GM12878 (cell line): ENCODE data around the gene RSPO3. TPM values are rescaled to one million over a fixed set of nuclear protein-coding genes. Genes with fewer than 3 reads are reported as not detected.

ENCODE experiments used
- ATAC-seq: fragments of 200-7000 bp; cut with Tn5 transposase; 3 replicates; pipeline ENCODE4 v1.9.1; 2020; ENCODE audit warnings: mild to moderate bottlenecking, moderate library complexity
- BruUV-seq: library from RNA; stranded (reverse); fragments of 400-500 nt; replicated peaks from 2 replicates; lab custom pipeline; 2021; lab: Mats Ljungman, UMichigan
- CTCF ChIA-PET: fragments of 300-600 bp; sonication (Branson Sonifier 250); formaldehyde crosslinking; extraction: SDS; loops from one replicate; lab custom pipeline; 2021; ENCODE audit warnings: inconsistent platforms; lab: Yijun Ruan, JAX
- POLR2A ChIA-PET: fragments of 350-600 bp; formaldehyde crosslinking; extraction: SDS; loops from one replicate; lab custom pipeline; 2021; ENCODE audit warnings: inconsistent platforms; lab: Charles Lee
- RAD21 ChIA-PET: fragments of 300-600 bp; sonication (Branson Sonifier 250); formaldehyde crosslinking; loops from one replicate; lab custom pipeline; 2023; ENCODE audit warnings: antibody characterized with exemption; ENCODE audit not compliant: unreplicated experiment; lab: Charles Lee
- SMC1A ChIA-PET: fragments of 300-600 bp; sonication (Branson Sonifier 250); formaldehyde crosslinking; loops from one replicate; lab custom pipeline; 2023; ENCODE audit not compliant: unreplicated experiment, uncharacterized antibody; lab: Charles Lee
- DNase-seq: peaks from one replicate; pipeline ENCODE4 v3.0.0-alpha.2; 2011; ENCODE audit warnings: low read depth, low spot score
- FAIRE-seq: peaks from 3 replicates; lab custom pipeline; 2011; peaks lifted over from hg19 to GRCh38; lab: Jason Lieb, UNC
- H2AFZ ChIP-seq: 2 replicates; pipeline ENCODE4 v1.6.0; 2011; ENCODE audit warnings: low read depth, low read length, control low read depth; ENCODE audit not compliant: control insufficient read depth
- H3K27ac ChIP-seq: 2 replicates; pipeline ENCODE4 v1.5.1; 2011; ENCODE audit warnings: control low read depth; ENCODE audit not compliant: control insufficient read depth, insufficient read depth
- H3K27me3 ChIP-seq, 2 experiments: replicated peaks in 1 of 2; 2 replicates each; pipeline versions ENCODE4 v1.6.0 to v1.6.1; 2011; ENCODE audit warnings: low read length in 1 of 2; ENCODE audit not compliant: control insufficient read depth in 2 of 2, insufficient read depth in 2 of 2
- H3K36me3 ChIP-seq, 2 experiments: 2 replicates each; pipeline ENCODE4 v1.5.1; 2011; ENCODE audit warnings: low read length in 1 of 2; ENCODE audit not compliant: control insufficient read depth in 2 of 2, insufficient read depth in 2 of 2
- H3K4me1 ChIP-seq: 2 replicates; pipeline ENCODE4 v1.6.1; 2011; ENCODE audit warnings: mild to moderate bottlenecking, low read length, moderate library complexity, mixed read lengths; ENCODE audit not compliant: control insufficient read depth, insufficient read depth
- H3K4me2 ChIP-seq: 2 replicates; pipeline ENCODE4 v1.6.0; 2011; ENCODE audit warnings: control low read depth; ENCODE audit not compliant: control insufficient read depth, insufficient read depth
- H3K4me3 ChIP-seq: fragments of 200-600 bp; sonication (generic); 2 replicates; pipeline ENCODE4 v1.5.1; 2016
- H3K79me2 ChIP-seq: 2 replicates; pipeline ENCODE4 v1.6.0; 2011; ENCODE audit warnings: low read length; ENCODE audit not compliant: control insufficient read depth, insufficient read depth
- H3K9ac ChIP-seq: 2 replicates; pipeline ENCODE4 v1.8.0; 2011; ENCODE audit warnings: low read length, control low read depth, mixed read lengths; ENCODE audit not compliant: control insufficient read depth, insufficient read depth
- H3K9me3 ChIP-seq: replicated peaks from 3 replicates; pipeline ENCODE4 v1.5.1; 2011; ENCODE audit warnings: mild to moderate bottlenecking, low read length; ENCODE audit not compliant: control insufficient read depth, insufficient read depth
- H4K20me1 ChIP-seq: 2 replicates; pipeline ENCODE4 v1.6.0; 2011; ENCODE audit not compliant: control insufficient read depth, insufficient read depth
- PML ChIP-seq: IDR thresholded peaks from 2 replicates; pipeline ENCODE4 v1.6.1; 2012; ENCODE audit warnings: low read length, inconsistent platforms
- RCOR1 ChIP-seq: conservative IDR thresholded peaks from 2 replicates; pipeline ENCODE4 v1.6.1; 2012; ENCODE audit warnings: low read depth, low read length, improper control_type of control experiment
- RELA ChIP-seq: fragments of 450-650 bp; IDR thresholded peaks from 2 replicates; pipeline ENCODE4 v1.8.0; 2014; ENCODE audit warnings: borderline replicate concordance; ENCODE audit not compliant: partially characterized antibody
- SMAD5 ChIP-seq: IDR thresholded peaks from 2 replicates; pipeline ENCODE4 v1.6.1; 2016; ENCODE audit warnings: antibody characterized with exemption, low read depth
- SRF ChIP-seq, 2 experiments: IDR thresholded peaks; 2 replicates each; pipeline ENCODE4 v1.6.1; 2011; ENCODE audit warnings: low read depth in 2 of 2, low read length in 2 of 2, mild to moderate bottlenecking in 1 of 2, moderate library complexity in 1 of 2
- TCF3 ChIP-seq: IDR thresholded peaks from 2 replicates; pipeline ENCODE4 v1.6.1; 2012; ENCODE audit warnings: low read depth, mild to moderate bottlenecking, low read length, borderline replicate concordance; ENCODE audit not compliant: insufficient read depth
- ZNF592 ChIP-seq: fragments of 450-650 bp; IDR thresholded peaks from 2 replicates; pipeline ENCODE4 v1.6.1; 2017; ENCODE audit warnings: mild to moderate bottlenecking, moderate library complexity
- WGBS: methylation state at CpG from one replicate; pipeline ENCODE4 v1.1.6; 2016; ENCODE audit warnings: low lambda C conversion rate; ENCODE audit not compliant: insufficient replicate concordance, insufficient coverage; ENCODE audit errors: missing lambda C conversion rate; 5-methylcytosine and 5-hydroxymethylcytosine counted together
- in situ Hi-C: fragments of 300-500 bp; cut with MboI; formaldehyde crosslinking; loops from 9 replicates; pipeline ENCODE4 v1.14.3; 2018; ENCODE audit warnings: mixed read lengths
- intact Hi-C: fragments of 100-400 bp; cut with micrococcal nuclease; formaldehyde crosslinking; loops from one replicate; pipeline ENCODE4 v1.14.2; 2022; ENCODE audit not compliant: unreplicated experiment
- polyA plus RNA-seq, 11 experiments: library from polyadenylated mRNA; depleted of rRNA in 4 of 11; unstranded in 6 of 11; stranded (reverse) in 5 of 11; fragments of >200 nt; fragmentation: Nextera tagmentation in 4 of 11; fragmentation: Illumina TruSeq in 1 of 11; extraction: Ambion mirVana in 4 of 11; extraction: Trizol in 1 of 11; gene quantifications; 1 replicate in 1 of 11; 2 replicates in 10 of 11; pipeline versions ENCODE4 v1.2.1 to v1.2.3, GENCODE V29; 2011 to 2016; ENCODE audit warnings: inconsistent platforms in 2 of 11, missing spikeins in 2 of 11, low read depth in 1 of 11
- total RNA-seq, 4 experiments: library from RNA; depleted of rRNA in 3 of 4; stranded (reverse); fragments of >200 nt in 3 of 4; fragmentation: Illumina TruSeq in 1 of 4; extraction: Trizol in 1 of 4; gene quantifications; 2 replicates each; pipeline versions ENCODE4 v1.2.1 to v1.2.3, GENCODE V29; 2013 to 2021
- TF ChIP-seq, protein P1 (sequence below): fragments of 150-350 bp; IDR thresholded peaks from 2 replicates; pipeline ENCODE4 v1.6.1; 2016; ENCODE audit warnings: low read depth, low read length
- TF ChIP-seq, protein P2 (sequence below): fragments of 450-650 bp; formaldehyde crosslinking; IDR thresholded peaks from 2 replicates; pipeline ENCODE4 v1.4.0; 2022; ENCODE audit warnings: mild to moderate bottlenecking, moderate library complexity
- TF ChIP-seq, protein P3 (sequence below): IDR thresholded peaks from 2 replicates; pipeline ENCODE4 v1.6.1; 2011; ENCODE audit warnings: borderline replicate concordance, low read depth, mild to moderate bottlenecking, moderate library complexity, low read length; ENCODE audit not compliant: insufficient read depth, poor library complexity, severe bottlenecking

The RSPO3 gene
- total and polyA plus RNA-seq, 10 of the 15 experiments (the other 5 are each of a cell fraction or from before 2014, with no cell fraction given) = 0.16 TPM; not detected in 9

DNA sequence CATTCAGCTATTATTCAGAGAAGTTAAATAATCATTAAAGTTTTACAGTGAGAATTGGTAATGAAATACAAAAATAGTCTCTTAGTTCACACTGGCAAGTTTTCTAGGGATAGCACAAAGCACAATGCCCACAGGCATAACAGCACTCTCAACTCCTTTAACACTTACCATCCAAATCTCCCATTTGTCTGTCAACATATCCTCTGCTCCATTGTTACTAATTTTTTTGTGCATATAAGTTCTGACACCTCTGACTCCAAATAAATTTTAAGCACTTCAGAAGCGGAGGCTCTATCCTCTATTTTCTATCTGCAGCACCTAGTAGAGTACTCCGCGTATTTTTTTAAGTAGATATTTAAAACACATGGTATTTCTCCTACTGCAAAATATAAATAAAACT lies 15.6 kb upstream of the RSPO3 start (continued):
- TF ChIP-seq, protein P1, sequence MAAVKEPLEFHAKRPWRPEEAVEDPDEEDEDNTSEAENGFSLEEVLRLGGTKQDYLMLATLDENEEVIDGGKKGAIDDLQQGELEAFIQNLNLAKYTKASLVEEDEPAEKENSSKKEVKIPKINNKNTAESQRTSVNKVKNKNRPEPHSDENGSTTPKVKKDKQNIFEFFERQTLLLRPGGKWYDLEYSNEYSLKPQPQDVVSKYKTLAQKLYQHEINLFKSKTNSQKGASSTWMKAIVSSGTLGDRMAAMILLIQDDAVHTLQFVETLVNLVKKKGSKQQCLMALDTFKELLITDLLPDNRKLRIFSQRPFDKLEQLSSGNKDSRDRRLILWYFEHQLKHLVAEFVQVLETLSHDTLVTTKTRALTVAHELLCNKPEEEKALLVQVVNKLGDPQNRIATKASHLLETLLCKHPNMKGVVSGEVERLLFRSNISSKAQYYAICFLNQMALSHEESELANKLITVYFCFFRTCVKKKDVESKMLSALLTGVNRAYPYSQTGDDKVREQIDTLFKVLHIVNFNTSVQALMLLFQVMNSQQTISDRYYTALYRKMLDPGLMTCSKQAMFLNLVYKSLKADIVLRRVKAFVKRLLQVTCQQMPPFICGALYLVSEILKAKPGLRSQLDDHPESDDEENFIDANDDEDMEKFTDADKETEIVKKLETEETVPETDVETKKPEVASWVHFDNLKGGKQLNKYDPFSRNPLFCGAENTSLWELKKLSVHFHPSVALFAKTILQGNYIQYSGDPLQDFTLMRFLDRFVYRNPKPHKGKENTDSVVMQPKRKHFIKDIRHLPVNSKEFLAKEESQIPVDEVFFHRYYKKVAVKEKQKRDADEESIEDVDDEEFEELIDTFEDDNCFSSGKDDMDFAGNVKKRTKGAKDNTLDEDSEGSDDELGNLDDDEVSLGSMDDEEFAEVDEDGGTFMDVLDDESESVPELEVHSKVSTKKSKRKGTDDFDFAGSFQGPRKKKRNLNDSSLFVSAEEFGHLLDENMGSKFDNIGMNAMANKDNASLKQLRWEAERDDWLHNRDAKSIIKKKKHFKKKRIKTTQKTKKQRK = no peak

GRCh38 chr6:127103482-127103881 lies 15.0 kb upstream of the RSPO3 start:
- no peak overlapping the region for H2AFZ ChIP-seq
- no peak overlapping the region for H3K4me2 ChIP-seq
- no peak overlapping the region for H3K4me3 ChIP-seq
- BruUV-seq = no TSS peak
- CTCF ChIA-PET = no interaction called here
- FAIRE-seq (no peak), DNase-seq (no peak), ATAC-seq (no peak)
- in situ Hi-C loops = loop anchor here (25.0 kb wide), 1 partner anchor 1341 kb away; no protein-coding TSS in a partner anchor
- H3K9me3 ChIP-seq = no peaks in the 10 kb centered on the region
- WGBS = 3% methylated on average over 2 of the region's 2 CpGs
- H3K27ac ChIP-seq = no peak overlapping the region
- RAD21 ChIA-PET = no interaction called here
- intact Hi-C loops = no loop called here
- H3K9ac ChIP-seq = no peak overlapping the region
- POLR2A ChIA-PET = no interaction called here
- SMC1A ChIA-PET = no interaction called here
- H3K36me3 ChIP-seq = no peaks in the 10 kb centered on the region
- no peaks in the 10 kb centered on the region for H3K27me3 ChIP-seq
- no peaks in the 10 kb centered on the region for H3K4me1 ChIP-seq
- no peaks in the 10 kb centered on the region for H3K79me2 ChIP-seq
- H4K20me1 ChIP-seq = no peaks in the 10 kb centered on the region
- no peak for TF ChIP-seq SMAD5
- no peak for TF ChIP-seq RCOR1
- TF ChIP-seq RELA = no peak
- TF ChIP-seq, protein P2, sequence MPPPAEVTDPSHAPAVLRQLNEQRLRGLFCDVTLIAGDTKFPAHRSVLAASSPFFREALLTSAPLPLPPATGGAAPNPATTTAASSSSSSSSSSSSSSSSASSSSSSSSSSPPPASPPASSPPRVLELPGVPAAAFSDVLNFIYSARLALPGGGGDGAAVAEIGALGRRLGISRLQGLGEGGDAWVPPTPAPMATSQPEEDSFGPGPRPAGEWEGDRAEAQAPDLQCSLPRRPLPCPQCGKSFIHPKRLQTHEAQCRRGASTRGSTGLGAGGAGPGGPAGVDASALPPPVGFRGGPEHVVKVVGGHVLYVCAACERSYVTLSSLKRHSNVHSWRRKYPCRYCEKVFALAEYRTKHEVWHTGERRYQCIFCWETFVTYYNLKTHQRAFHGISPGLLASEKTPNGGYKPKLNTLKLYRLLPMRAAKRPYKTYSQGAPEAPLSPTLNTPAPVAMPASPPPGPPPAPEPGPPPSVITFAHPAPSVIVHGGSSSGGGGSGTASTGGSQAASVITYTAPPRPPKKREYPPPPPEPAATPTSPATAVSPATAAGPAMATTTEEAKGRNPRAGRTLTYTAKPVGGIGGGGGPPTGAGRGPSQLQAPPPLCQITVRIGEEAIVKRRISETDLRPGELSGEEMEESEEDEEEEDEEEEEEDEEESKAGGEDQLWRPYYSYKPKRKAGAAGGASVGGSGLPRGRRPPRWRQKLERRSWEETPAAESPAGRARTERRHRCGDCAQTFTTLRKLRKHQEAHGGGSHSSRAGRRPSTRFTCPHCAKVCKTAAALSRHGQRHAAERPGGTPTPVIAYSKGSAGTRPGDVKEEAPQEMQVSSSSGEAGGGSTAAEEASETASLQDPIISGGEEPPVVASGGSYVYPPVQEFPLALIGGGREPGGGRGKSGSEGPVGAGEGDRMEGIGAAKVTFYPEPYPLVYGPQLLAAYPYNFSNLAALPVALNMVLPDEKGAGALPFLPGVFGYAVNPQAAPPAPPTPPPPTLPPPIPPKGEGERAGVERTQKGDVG = no peak
- TF ChIP-seq, protein P3, sequence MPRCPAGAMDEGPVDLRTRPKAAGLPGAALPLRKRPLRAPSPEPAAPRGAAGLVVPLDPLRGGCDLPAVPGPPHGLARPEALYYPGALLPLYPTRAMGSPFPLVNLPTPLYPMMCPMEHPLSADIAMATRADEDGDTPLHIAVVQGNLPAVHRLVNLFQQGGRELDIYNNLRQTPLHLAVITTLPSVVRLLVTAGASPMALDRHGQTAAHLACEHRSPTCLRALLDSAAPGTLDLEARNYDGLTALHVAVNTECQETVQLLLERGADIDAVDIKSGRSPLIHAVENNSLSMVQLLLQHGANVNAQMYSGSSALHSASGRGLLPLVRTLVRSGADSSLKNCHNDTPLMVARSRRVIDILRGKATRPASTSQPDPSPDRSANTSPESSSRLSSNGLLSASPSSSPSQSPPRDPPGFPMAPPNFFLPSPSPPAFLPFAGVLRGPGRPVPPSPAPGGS = no peak
- no peak for TF ChIP-seq PML
- no peak for TF ChIP-seq SRF (IDR thresholded peaks at IDR 0.05; ENCODE audit: low read depth in 2 of 2, low read length in 2 of 2)
- no peak for TF ChIP-seq TCF3
- no peak for TF ChIP-seq ZNF592
